Activated CD4-positive, alpha-beta T cell treated with anti-CD3 and anti-CD28 coated beads for 48 hours (primary cell): Measurements from ENCODE around the gene RAB25.
"Not testable (repeated sequence)": the region's sequence is repeated elsewhere in the genome, so short reads cannot be mapped to it uniquely, and the experiment has no call there.

Source experiments
- DNase-seq: peaks from one replicate; pipeline ENCODE4 v3.0.0-alpha.2; 2020

RAB25 gene

DNA sequence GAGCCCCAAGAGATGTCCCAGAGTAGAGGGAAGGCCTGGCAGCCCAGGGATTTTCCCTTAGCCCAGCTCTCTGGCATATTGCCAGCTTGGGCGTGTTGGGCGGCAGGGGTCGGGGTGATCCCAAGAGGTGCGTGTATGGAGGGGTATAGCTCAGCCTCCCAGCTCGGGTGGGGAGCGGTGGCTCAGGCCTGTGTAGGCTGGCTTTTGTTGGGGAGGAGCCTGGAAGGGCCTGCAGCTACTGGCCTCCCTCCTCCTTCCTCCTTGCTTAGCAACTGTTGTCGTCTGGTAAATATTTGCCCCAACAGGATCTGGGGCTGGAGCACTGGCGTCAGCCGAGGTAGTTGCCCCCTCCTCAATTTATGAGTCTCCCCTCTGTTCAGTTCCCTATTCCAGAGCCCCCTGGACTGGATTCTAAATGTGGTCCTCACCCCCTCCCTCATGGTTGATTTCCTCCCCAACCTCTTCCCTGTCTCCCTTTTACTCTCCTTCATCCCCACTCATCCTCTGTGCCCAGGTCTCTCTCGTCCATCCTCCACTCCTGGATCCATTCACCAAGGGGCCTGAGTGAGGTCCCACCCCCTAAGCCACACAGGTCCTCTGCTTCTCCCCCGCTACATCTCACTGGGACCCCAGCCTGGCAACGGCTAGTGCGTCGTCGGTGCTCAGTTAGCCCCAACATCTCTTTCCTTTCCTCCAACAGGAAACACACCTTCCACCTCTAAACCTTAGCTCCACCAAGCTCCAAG, 43.3 kb downstream of the RAB25 start:
- peak; percentile 51 for DNase-seq

DNA sequence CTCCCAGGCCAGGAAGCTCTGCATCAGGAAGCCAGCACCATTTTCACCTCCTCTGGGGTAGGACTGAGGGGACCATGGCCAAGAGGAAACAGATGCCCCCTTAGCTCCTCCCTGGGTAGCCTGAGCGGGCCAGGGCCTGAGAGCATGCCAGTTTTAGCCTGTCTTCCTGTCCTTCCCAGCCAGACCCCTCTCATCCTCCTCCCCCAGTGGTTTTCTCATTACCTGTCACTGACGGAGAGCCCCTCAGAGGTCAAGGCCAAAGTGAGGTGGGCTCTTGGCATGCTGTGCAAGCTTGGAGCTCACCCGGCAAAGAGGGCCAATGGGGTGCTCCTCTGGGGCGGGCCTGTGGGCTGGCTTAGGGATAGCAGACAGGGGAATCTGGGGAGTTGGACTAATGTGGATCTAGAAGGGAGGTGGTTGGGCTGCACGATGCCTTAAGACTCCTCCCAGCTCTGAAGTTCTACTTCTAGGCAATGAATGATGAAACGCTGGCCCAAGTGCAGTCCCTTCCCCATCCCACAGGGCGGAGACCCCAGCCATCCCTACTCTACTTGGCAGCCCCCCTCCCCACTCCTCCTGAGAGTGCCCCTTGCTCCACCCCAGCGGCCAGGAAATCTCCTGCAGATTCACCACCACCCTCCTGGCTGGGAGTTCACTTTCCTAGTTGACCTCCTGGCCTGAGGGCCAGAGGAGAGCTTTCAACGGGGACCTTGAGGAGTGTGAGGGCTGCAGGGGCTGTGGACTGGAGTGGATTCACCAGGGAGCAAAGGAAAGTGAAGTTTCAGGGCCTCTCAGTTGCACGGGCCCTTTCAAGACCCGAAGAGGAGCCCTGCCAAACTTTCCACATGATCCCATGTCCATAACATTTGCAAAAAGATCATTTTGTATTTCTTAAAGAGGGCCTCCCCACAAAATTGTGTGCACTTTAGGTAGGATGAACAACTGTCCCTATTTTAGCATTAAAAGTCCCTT, 44.2 kb downstream of the RAB25 start:
- DNase-seq: no peak

DNA sequence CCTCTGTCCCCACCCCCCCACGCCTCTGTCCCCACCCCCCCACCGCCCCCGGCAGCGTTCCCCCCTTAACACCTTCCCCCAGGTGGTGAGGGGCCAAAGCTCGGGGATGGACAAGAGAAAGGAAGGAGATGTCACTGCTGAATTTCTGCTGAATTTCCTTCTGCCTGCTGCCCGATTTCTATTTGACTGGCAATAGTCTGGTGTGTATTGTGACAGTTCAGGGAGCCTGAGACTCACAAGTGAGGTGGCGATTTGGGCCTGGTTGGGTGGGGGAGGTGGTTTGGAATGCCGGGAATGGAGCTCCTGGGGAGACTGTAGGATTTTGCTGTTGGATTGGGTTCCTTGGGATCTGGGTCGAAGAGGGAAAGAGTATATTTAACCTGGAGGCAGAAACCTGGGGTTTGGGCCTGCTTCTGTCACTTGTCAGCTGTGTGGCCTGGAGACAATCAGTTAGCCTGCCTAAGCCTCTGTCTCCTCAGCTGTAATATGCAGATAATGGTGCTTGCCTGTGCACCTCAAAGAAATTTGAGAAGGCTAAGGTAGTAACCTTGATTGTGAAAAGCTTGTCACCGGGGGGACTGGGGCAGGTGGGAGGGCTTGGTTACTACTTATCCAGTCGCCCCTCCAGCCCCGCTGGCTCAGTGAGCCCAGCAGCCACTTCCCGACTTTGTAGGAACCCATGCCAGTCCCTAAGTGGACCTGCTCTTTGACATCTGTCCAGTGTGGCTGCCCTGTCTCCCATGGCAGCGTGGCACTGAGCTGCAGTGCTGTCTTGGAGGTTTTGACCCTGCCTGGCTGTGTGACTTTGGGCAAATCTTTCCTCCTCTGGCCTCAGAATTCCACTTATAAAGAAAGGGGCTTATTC, 45.9 kb downstream of the RAB25 start:
- no peak for DNase-seq

GRCh38 chr1:156108057-156108456, 47.1 kb downstream of the RAB25 start:
- DNase-seq: no peak

DNA sequence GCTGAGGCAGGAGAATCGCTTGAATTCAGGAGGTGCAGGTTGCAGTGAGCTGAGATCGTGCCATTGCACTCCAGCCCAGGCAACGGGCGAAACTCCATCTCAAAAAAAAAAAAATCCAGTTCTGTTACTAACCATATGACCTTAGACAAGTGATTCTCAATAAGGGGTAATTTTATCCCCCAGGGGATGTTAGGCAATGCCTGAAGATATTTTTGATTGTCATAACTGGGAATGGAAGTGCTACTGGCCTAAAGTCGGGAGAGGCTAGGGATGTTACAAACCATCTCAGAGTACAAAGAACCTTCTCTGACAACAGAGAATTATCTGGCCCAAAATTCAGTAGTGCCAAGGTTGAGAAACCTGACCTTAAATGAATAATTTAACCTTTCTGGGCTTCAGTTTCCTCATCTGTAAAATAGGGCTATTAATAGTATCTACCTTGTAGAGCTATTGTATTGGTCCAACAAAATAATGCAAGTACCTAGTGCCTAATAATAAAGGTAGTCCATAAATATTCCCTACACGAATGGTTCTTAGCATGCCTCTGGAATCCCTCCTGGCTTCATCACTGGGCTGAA, 47.8 kb downstream of the RAB25 start:
- no peak for DNase-seq

- no peak for DNase-seq
Observed at GRCh38 chr1:156110252-156110651, 49.3 kb downstream of the RAB25 start.

- no peak for DNase-seq
Observed at GRCh38 chr1:156111355-156111962, 50.5 kb downstream of the RAB25 start.

DNA sequence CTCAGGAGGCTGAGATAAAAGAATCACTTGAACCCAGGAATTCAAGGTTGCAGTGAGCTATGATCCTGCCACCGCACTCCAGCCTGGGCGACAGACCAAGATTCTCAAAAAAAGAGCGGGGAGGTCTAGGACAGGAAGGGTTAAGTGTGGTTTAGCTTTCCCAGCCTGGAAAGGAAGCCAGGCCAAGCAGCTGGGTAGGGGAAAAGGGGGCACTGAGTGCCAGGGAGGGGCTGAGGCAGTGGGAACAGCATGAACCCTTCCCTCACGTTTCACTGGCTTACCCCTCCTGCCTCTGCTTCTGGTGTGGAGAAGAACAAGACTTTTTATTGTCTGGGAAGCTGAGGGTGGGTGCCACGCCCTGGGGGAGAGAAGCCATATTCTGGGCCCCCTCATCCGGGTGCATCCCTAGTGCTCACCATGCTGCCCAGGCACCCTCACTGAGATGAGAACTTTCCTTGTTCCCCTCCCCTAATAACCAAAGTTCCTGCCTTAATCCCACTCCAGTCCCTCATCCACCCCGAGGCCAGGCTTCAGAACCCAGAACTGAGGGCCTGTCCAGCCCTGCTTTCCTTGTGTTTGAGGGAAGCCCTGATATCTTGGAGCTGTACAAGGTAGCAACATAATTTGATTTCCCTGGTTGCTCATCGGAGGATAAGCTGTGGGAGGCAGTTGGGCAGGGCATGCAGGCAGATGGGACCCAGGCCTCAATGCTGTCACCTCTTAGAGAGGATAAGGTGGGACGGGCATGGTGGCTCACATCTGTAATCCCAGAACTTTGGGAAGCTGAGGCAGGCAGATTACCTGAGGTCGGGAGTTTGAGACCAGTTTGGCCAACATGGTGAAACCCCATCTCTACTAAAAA, 51.5 kb downstream of the RAB25 start:
- no peak for DNase-seq

DNA sequence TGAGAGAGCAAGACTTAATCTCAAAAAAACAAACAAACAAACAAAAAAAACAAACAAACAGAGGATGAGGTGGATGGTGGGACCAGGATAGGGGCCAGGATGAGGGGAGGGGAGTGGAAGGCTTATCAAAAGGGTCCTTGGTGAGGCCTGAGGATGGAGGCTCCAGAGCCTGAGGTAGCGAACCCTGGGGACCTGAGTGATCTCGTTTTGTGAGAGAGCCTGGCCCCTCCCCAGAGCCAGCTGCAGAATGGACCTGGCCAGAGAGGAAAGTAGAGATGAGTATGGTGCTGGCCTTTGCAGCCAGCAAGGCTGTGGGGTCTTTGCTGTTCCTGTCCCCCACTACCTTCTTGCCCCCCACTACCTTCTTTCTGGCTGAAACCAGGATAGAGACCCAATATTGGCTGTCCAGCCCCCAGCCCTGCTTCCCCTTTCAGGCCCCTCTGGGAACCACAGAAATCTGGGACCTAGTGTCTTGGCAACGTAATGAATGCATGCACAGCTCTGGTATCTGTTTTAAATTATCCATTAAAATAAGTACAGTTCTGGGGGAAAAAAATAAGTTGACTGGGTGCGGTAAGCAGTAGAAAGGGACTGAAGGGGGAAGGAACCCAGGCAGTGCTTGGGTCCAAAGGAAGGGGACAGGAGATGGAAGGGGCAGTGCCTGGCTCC, 52.5 kb downstream of the RAB25 start:
- DNase-seq: no peak

DNA sequence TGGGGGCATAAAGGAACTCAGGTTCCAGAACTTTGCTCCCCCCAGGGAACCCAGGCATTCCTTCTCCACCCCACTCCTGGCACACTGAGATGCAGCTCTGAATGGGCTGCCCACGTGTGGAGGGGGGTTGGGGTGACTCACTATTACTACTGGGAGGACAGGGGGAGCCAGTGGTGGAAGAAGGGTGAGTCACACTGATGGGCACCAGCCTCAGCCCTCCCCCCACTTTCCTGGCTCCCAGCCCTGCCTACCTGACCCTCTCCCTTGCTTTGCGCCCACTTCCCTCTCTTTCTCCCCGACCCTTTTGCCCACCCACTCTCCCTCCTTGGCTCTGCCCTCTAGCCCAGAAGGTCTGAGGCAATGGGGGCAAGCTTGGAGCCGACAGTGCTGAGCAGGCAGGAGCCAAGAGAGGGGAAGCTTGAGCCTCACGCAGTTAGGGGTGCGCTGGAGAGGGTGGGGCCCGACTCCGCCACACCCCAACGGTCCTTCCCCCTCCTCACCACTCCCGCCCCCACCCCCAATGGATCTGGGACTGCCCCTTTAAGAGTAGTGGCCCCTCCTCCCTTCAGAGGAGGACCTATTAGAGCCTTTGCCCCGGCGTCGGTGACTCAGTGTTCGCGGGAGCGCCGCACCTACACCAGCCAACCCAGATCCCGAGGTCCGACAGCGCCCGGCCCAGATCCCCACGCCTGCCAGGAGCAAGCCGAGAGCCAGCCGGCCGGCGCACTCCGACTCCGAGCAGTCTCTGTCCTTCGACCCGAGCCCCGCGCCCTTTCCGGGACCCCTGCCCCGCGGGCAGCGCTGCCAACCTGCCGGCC, 53.4 kb downstream of the RAB25 start, which contains the start of gene LMNA:
Gene LMNA, plus strand, starts transcription at position 611 of the 818 bp plus-strand sequence. CDS start 208 bp downstream, outside the sequence.
- peak; percentile 86 for DNase-seq

- no peak for DNase-seq
Observed at GRCh38 chr1:156114919-156115513, 54.1 kb downstream of the RAB25 start.

GRCh38 chr1:156115514-156116374, 54.8 kb downstream of the RAB25 start:
- DNase-seq: no peak

GRCh38 chr1:156116731-156117130, 55.8 kb downstream of the RAB25 start:
- DNase-seq: not testable (repeated sequence)

DNA sequence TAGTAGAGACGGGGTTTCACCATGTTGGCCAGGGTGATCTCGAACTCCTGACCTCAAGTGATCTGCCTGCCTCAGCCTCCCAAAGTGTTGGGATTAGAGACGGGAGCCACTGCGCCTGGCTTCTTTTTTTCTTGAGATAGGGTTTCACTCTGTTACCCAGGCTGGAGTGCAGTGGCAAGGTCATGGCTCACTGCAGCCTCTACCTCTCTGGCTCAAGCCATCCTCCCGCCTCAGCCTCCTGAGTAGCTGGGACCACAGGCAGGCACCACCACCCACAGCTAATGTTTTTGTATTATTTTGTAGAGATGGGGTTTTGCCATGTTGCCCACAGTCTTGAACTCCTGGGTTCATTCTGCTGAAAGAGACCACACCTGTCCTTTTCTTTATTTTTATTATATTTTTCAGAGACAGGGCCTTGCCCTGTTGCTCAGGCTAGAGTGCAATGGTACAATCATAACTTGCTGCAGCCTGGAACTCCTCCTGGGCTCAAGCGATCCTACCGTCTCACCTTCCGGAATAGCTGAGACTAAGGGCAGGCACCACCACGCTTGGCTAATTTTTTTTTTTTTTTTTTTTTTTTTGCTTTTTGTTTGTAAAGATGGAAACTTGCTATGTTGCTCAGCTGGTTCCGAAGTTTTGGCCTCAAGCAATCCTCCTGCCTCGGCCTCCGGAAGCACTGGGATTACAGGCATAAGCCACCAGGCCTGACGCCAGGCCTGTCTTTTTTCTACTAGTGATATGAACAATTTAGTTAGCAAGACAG, 56.6 kb downstream of the RAB25 start:
- DNase-seq: no peak

GRCh38 chr1:156118177-156118868, 57.4 kb downstream of the RAB25 start:
- DNase-seq: no peak

DNA sequence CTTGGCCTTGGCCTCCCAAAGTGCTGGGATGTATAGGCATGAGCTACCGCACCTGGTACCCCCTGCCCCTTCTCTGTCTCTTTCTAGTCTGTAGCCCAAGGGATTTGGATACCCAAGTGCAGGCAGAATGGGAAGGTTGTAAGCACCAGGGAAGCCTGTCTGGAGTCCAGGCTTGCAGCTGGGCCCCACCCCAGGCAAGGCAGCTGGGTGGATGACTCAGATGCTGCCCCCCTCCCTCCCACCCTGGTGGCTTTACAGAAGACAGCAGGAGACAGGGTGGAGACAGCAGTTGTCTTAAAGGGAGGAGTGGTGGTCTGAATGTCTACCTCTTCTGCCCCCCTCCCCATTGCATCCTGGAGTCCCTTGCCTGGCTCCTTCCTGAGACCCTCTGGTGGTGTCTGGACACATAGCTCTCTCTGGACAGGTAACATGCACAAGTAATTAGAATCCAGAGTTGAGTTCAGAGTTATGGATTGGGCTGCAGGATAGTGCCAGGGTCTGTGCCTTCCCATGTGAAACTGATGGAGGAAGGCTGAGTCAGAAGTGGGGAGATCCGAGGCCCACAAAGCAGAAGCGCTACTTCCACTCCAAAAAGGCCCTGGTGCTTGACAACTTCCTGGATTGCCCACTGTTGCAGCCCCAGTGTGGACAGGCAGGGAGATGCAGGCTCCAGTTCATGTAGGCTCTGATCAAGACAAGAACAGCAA, 58.7 kb downstream of the RAB25 start:
- no peak for DNase-seq
